Activated CD8-positive, alpha-beta memory T cell treated with anti-CD3 and anti-CD28 coated beads for 48 hours (primary cell): Measurements from ENCODE around the gene RBMX2.
"Not testable (repeated sequence)": the region's sequence is repeated elsewhere in the genome, so short reads cannot be mapped to it uniquely, and the experiment has no call there.

Source experiments
- DNase-seq, 3 experiments: peaks; one replicate each; pipeline ENCODE4 v3.0.0-alpha.2; 2020; ENCODE audit warnings: low read depth in 2 of 3, low spot score in 2 of 3

Gene RBMX2

GRCh38 chrX:130401415-130402207 lies at the start of gene RBMX2:
RBMX2 (plus strand) TSS chrX:130401987; CDS start chrX:130402033, 46 bp downstream.
- peak; percentile 18 to 51 (median 25) for DNase-seq

- DNase-seq = not testable (repeated sequence)
Measured at GRCh38 chrX:130352050-130352449, 49.7 kb upstream of the RBMX2 start.

GRCh38 chrX:130376077-130376476 lies 25.7 kb upstream of the RBMX2 start:
- DNase-seq = no peak

- no peak for DNase-seq
Measured at GRCh38 chrX:130378024-130378669, 23.6 kb upstream of the RBMX2 start.

- DNase-seq = no peak
Measured at GRCh38 chrX:130385520-130385919, 16.3 kb upstream of the RBMX2 start, which contains the start of gene GPR119. GPR119 (minus strand) TSS chrX:130385674; CDS start chrX:130385447, 227 bp downstream.

- no peak for DNase-seq
Measured at GRCh38 chrX:130386408-130386808, 15.4 kb upstream of the RBMX2 start.

GRCh38 chrX:130393451-130394074 lies 8.2 kb upstream of the RBMX2 start:
- DNase-seq = no peak

- DNase-seq = no peak
Measured at GRCh38 chrX:130395341-130395740, 6.4 kb upstream of the RBMX2 start.

- no peak for DNase-seq
Measured at GRCh38 chrX:130402208-130402684, 459 bp downstream of the RBMX2 start.

- DNase-seq = no peak
Measured at GRCh38 chrX:130413415-130413814, 11.6 kb downstream of the RBMX2 start.

- DNase-seq = no peak
Measured at GRCh38 chrX:130414800-130415199, 13.0 kb downstream of the RBMX2 start.

- no peak for DNase-seq
Measured at GRCh38 chrX:130415201-130415600, 13.4 kb downstream of the RBMX2 start.

GRCh38 chrX:130416785-130417184 lies 15.0 kb downstream of the RBMX2 start:
- no peak for DNase-seq

GRCh38 chrX:130418066-130418465 lies 16.3 kb downstream of the RBMX2 start:
- DNase-seq = no peak

- no peak for DNase-seq
Measured at GRCh38 chrX:130418740-130419139, 17.0 kb downstream of the RBMX2 start.

- DNase-seq = no peak
Measured at GRCh38 chrX:130419263-130419662, 17.5 kb downstream of the RBMX2 start.

- no peak for DNase-seq
Measured at GRCh38 chrX:130426531-130426930, 24.7 kb downstream of the RBMX2 start.

GRCh38 chrX:130429236-130429635 lies 27.4 kb downstream of the RBMX2 start:
- DNase-seq = not testable (repeated sequence)

GRCh38 chrX:130435937-130436336 lies 34.1 kb downstream of the RBMX2 start:
- no peak for DNase-seq

- not testable (repeated sequence) for DNase-seq
Measured at GRCh38 chrX:130437996-130438395, 36.2 kb downstream of the RBMX2 start.

GRCh38 chrX:130443875-130444274 lies 42.1 kb downstream of the RBMX2 start:
- no peak for DNase-seq
